OCI-LY1 (cell line): ENCODE results near the gene TEAD4.

Source experiments
- H2AFZ ChIP-seq: fragments of 200-600 bp; sonication (generic), shearing (Covaris generic); 2 replicates; pipeline ENCODE4 v1.6.0; 2014; ENCODE audit warnings: antibody characterized with exemption, mild to moderate bottlenecking, low read length
- H3F3A ChIP-seq: fragments of 200-600 bp; sonication (generic), shearing (Covaris generic); 2 replicates; pipeline ENCODE4 v1.6.0; 2014; ENCODE audit warnings: mild to moderate bottlenecking, antibody characterized with exemption, low read length, moderate library complexity; ENCODE audit not compliant: insufficient read depth
- H3K27ac ChIP-seq: fragments of 200-600 bp; sonication (generic); 2 replicates; pipeline ENCODE4 v1.5.1; 2014; ENCODE audit warnings: low read length, mixed run types, mild to moderate bottlenecking, low read depth; ENCODE audit not compliant: poor library complexity, severe bottlenecking
- H3K27me3 ChIP-seq: fragments of 200-600 bp; sonication (generic); 2 replicates; pipeline ENCODE4 v1.6.0; 2014; ENCODE audit warnings: antibody characterized with exemption, mild to moderate bottlenecking, low read length, moderate library complexity; ENCODE audit not compliant: insufficient read depth
- H3K36me3 ChIP-seq: fragments of 200-600 bp; sonication (generic); 2 replicates; pipeline ENCODE4 v1.6.1; 2014; ENCODE audit warnings: mild to moderate bottlenecking, antibody characterized with exemption, low read length, moderate library complexity, mixed read lengths; ENCODE audit not compliant: insufficient read depth
- H3K4me1 ChIP-seq: fragments of 200-600 bp; sonication (generic); 2 replicates; pipeline ENCODE4 v1.5.1; 2014; ENCODE audit warnings: mild to moderate bottlenecking, low read length, moderate library complexity; ENCODE audit not compliant: insufficient read depth, severe bottlenecking
- H3K4me2 ChIP-seq: fragments of 200-600 bp; sonication (generic), shearing (Covaris generic); 2 replicates; pipeline ENCODE4 v1.6.1; 2014; ENCODE audit warnings: low read length
- H3K4me3 ChIP-seq: fragments of 200-600 bp; sonication (generic); 2 replicates; pipeline ENCODE4 v1.5.1; 2014; ENCODE audit warnings: low read length, low read depth, mild to moderate bottlenecking, mixed read lengths; ENCODE audit not compliant: poor library complexity, severe bottlenecking
- H3K79me2 ChIP-seq: fragments of 200-600 bp; shearing (Covaris generic); 2 replicates; pipeline ENCODE4 v1.6.1; 2016; ENCODE audit warnings: mixed run types, low read length, mixed read lengths; ENCODE audit not compliant: insufficient read depth
- H3K9ac ChIP-seq: fragments of 200-600 bp; sonication (generic), shearing (Covaris generic); 2 replicates; pipeline ENCODE4 v1.6.1; 2014; ENCODE audit warnings: mild to moderate bottlenecking, low read length, mixed read lengths
- H3K9me2 ChIP-seq: fragments of 200-600 bp; sonication (generic), shearing (Covaris generic); 2 replicates; pipeline ENCODE4 v1.6.1; 2014; ENCODE audit warnings: low read depth, mild to moderate bottlenecking, low read length, mixed read lengths
- H3K9me3 ChIP-seq: fragments of 200-600 bp; shearing (Covaris generic); 2 replicates; pipeline ENCODE4 v1.6.1; 2014; ENCODE audit warnings: low read length, mixed read lengths
- H4K20me1 ChIP-seq: fragments of 200-600 bp; sonication (generic), shearing (Covaris generic); 2 replicates; pipeline ENCODE4 v1.6.0; 2016; ENCODE audit warnings: mild to moderate bottlenecking, low read length; ENCODE audit not compliant: insufficient read depth
- EZH2 ChIP-seq: fragments of 200-600 bp; sonication (generic), shearing (Covaris generic); IDR thresholded peaks from 2 replicates; pipeline ENCODE4 v1.8.0; 2017; ENCODE audit warnings: borderline replicate concordance, mixed run types, mild to moderate bottlenecking, antibody characterized with exemption, low read length, moderate library complexity, mixed read lengths
- TF ChIP-seq, protein P1 (sequence below): fragments of 200-600 bp; sonication (generic), shearing (Covaris generic); IDR thresholded peaks from 2 replicates; pipeline ENCODE4 v1.5.1; 2017; ENCODE audit warnings: mild to moderate bottlenecking, antibody characterized with exemption, low read length, moderate library complexity, mixed read lengths

TEAD4 gene

DNA sequence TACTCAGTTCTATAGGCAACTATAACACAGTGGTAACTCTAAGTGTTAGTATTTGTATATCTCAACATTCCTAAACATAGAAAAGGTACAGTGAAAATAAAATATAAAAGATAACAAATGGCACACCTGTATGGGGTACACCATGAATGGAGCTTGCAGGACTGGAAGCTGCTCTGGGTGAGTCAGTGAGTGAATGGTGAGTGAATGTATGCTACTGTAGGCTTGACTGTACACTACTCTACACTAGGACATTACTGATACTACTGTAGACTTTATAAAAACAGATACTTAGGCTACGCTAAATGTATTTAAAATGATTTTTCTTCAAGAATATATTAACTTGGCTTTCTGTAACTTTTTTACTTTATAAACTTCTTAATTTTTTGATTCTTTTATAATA is 25.5 kb downstream of the TEAD4 start:
- Histone ChIP-seq H3K79me2 (no peaks in the 10 kb centered on the region), H3K4me1 (no peaks in the 10 kb centered on the region), H3K9me2 (no peaks in the 10 kb centered on the region), H2AFZ (no peak overlapping the region), H3K36me3 (no peaks in the 10 kb centered on the region; the same call in 1 of the 2 replicates), H4K20me1 (no peaks in the 10 kb centered on the region), H3F3A (no peaks in the 10 kb centered on the region), H3K4me2 (no peak overlapping the region), H3K27ac (no peak overlapping the region), H3K4me3 (no peak overlapping the region), H3K9me3 (peaks cover 7% of the 10 kb centered on the region; the same call in 1 of the 2 replicates), H3K9ac (no peak overlapping the region), H3K27me3 (no peaks in the 10 kb centered on the region)
- TF ChIP-seq EZH2: no peak
- TF ChIP-seq, protein P1, sequence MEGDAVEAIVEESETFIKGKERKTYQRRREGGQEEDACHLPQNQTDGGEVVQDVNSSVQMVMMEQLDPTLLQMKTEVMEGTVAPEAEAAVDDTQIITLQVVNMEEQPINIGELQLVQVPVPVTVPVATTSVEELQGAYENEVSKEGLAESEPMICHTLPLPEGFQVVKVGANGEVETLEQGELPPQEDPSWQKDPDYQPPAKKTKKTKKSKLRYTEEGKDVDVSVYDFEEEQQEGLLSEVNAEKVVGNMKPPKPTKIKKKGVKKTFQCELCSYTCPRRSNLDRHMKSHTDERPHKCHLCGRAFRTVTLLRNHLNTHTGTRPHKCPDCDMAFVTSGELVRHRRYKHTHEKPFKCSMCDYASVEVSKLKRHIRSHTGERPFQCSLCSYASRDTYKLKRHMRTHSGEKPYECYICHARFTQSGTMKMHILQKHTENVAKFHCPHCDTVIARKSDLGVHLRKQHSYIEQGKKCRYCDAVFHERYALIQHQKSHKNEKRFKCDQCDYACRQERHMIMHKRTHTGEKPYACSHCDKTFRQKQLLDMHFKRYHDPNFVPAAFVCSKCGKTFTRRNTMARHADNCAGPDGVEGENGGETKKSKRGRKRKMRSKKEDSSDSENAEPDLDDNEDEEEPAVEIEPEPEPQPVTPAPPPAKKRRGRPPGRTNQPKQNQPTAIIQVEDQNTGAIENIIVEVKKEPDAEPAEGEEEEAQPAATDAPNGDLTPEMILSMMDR: no peak

DNA sequence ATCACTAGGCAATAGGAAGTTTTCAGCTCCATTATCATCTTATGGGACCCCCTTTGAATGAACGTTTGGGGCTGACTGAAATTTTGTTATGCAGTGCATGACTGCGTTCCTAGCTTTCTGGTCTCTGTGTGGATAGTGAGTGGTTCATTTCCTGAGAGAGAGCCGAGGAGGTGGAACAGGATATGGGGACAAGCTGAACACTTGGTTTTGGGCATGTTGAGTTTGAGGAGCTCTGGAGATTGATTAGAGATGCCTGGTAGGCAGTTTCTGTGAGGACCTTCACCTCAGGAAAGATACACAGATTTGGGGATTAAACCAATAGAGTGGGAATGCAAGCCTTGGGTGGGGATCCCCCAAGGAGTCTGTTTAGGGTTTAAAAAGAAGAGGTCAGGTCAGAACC is 27.7 kb downstream of the TEAD4 start:
- Histone ChIP-seq H3K27ac (no peak overlapping the region), H3K4me1 (no peaks in the 10 kb centered on the region), H3K27me3 (no peaks in the 10 kb centered on the region), H3K4me3 (no peak overlapping the region), H2AFZ (no peak overlapping the region), H3K9me3 (peaks cover 10% of the 10 kb centered on the region; the same call in 1 of the 2 replicates), H3K79me2 (no peaks in the 10 kb centered on the region), H3F3A (no peaks in the 10 kb centered on the region), H3K9me2 (no peaks in the 10 kb centered on the region), H3K9ac (no peak overlapping the region), H3K4me2 (no peak overlapping the region), H4K20me1 (no peaks in the 10 kb centered on the region), H3K36me3 (no peaks in the 10 kb centered on the region; the same call in 1 of the 2 replicates)
- TF ChIP-seq EZH2: no peak
- TF ChIP-seq, protein P1: no peak

DNA sequence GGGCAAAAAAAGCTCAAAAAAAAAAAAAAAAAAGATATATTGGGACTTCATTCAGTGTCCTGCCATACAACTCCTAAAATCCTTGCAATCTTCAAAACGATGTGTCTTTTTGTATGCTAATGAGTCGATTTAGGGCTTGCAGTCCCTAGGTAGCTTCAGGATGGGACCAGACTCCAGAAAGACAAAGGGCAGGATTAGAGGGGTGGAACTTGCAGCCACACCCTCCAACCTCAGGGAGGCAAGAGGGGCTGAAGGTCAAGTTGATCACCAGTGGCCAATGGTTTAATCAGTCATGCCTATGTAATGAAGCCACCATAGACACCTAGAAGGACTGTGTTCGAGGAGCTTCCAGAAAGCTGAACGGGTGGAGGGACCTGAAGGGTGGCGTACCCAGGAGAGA is 29.3 kb downstream of the TEAD4 start:
- Histone ChIP-seq H3K4me2 (no peak overlapping the region), H3K79me2 (no peaks in the 10 kb centered on the region), H3K4me3 (no peak overlapping the region), H3F3A (no peaks in the 10 kb centered on the region), H3K27me3 (no peaks in the 10 kb centered on the region), H3K9ac (no peak overlapping the region), H4K20me1 (no peaks in the 10 kb centered on the region), H2AFZ (no peak overlapping the region), H3K36me3 (no peaks in the 10 kb centered on the region; the same call in 1 of the 2 replicates), H3K4me1 (no peaks in the 10 kb centered on the region), H3K9me2 (no peaks in the 10 kb centered on the region), H3K9me3 (peaks cover 10% of the 10 kb centered on the region; the same call in 1 of the 2 replicates), H3K27ac (no peak overlapping the region)
- TF ChIP-seq EZH2: no peak
- TF ChIP-seq, protein P1: no peak
